D341Med (cell line): ENCODE measurements around the gene WWOX.
A peak's percentile ranks its signal among the peaks of the same experiment; 100 is the strongest.

Experiments used
- DNase-seq: peaks from one replicate; pipeline ENCODE4 v3.0.0; 2012; ENCODE audit warnings: low spot score

The WWOX gene

DNA sequence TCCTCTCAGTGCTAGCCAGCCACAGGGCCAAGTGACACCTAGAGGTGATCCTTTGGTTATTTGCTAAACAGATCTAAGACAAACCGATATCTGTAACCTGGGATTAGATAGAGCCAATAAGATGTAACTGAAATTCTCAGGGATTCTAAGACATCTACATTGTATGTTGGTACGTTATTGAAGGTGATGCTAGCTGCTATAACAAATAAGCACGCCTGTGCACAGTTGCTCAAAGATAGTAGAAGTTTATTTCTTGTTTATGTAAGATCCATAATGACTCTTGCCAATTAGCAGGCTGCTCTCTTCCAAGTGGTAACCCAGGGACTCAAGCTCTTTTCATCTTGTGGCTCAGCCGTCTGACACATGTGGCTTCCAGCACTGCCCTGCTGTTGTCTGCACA, 370.3 kb downstream of the WWOX start:
- DNase-seq, result no peak

DNA sequence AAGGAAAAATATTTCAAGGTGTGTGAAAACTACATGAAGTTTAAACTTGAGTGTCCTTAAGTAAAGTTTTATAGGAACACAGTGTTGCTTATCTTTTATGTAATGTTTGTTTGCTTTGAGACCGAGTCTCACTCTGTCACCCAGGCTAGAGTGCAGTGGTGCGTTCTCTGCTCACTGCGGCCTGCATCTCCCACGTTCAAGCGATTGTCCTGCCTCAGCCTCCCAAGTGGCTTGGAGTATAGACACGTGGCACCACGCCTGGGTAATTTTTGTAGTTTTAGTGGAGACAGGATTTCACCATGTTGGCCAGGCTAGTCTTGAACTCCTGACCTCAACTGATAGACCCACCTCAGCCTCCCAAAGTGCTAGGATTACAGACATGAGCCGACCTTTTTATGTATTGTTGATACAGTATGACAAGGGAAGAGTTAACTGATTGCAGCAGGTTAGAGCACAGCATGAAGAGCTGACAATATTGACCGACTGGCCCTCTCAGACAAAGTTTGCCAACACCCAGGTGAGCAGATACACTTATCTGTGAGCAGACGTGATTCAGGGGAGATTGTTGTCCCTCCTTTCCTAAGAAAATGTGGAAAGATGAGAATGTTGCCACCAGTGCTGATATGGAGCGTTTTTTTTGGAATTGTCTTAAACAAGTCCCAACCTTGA, 373.7 kb downstream of the WWOX start:
- DNase-seq, result no peak

DNA sequence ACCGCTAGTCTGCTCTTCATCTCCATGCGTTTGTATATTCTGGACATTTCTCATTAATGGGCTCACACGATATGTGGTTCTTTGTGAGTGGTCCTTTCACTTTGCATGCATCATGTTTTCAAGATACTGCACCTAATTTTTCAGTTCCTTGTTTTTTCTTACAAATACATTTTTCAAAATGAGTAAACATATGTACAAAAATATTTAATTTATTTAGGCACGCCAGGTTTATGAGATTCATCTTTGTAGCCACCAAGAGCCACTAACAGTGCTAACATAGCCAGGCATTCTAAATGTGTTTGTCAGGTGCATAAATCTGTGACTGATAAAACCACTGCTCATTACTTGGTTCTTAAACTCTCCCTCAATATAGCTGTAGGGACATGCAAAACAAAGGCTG, 375.3 kb downstream of the WWOX start:
- DNase-seq, result no peak

DNA sequence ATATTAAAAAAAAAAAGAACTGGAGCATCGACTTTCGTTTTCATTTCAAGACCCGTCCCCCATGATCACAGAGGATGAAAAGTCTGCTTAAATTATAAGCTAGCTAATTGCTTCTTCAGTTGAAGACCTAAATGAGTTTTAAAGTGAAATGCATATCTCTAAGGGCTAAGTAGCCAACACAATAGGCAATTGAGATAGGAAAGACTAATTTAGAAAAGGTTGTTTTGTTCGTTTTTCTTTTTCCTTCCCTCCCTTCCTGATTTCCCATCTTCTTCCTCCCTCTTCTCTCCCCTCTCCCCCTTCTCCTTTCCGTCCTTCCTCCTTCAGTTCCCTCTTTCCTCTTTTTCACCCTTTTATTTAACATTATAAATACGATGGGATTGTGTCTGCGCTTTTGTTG, 377.2 kb downstream of the WWOX start:
- DNase-seq, result no peak

DNA sequence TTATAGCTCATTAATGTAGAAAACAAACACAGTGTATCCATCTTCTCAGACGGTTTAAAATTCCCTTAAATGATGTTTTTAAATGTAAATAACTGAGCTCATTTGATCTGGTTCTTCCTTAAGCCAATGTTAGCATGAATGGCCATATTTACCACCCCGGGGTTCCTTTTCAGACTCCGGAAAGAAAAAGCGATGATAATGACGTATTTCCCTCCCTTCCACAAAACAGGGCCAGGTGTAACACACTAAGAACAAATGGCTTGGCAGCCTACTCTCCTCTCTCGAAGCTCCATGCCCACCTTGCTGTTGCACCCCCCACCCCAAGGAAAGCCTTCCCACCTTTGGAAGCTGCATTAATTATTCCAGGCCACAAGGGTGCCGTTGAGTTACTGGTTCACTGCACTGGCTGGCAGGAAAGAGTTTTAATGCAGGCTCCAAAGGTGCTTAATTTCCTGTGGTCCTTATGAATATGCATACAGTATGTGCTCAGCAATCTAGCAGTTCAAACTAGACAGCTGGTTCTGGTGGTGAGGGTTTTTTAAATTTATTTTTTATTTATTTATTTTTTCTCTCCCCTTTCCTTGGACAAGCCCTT, 378.9 kb downstream of the WWOX start:
- DNase-seq, result no peak

DNA sequence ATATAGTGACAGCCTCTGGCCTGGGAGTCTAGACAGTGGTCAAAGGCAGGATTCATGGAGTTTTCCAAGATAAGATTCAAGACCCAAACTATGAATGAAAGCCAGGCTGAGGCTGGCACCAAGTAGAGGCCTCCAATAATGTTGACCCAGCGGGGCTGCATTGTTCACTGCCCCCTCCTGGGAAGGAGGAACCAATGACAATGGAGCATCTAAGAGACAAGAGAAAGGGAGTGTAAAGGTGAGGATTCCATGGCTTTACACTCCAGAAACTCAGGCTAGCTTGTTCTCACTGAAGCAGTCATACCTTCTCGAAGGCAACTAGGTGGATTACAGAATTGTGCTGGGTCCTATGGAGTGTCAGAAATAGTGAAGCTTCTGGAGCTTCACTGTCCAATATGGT, 380.3 kb downstream of the WWOX start:
- DNase-seq, result no peak

DNA sequence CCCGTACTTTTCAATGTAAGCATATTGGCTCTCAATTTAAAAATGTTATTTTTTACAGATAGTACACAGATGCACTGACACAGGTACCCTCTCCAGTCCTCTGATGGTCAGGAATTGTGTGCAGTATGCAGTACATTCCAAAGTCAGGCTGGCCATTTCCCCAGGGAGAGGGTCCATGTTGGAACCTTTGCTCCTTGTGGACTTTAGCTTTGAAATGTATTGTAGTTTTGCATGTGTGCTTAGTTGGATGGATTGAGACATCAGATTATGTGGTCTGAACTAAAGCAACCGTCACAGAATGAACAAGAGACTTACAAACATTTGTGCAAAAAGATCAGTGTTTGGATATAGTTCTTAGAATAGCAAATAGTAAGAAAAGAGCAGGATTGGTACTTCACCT, 381.1 kb downstream of the WWOX start:
- DNase-seq, result no peak

DNA sequence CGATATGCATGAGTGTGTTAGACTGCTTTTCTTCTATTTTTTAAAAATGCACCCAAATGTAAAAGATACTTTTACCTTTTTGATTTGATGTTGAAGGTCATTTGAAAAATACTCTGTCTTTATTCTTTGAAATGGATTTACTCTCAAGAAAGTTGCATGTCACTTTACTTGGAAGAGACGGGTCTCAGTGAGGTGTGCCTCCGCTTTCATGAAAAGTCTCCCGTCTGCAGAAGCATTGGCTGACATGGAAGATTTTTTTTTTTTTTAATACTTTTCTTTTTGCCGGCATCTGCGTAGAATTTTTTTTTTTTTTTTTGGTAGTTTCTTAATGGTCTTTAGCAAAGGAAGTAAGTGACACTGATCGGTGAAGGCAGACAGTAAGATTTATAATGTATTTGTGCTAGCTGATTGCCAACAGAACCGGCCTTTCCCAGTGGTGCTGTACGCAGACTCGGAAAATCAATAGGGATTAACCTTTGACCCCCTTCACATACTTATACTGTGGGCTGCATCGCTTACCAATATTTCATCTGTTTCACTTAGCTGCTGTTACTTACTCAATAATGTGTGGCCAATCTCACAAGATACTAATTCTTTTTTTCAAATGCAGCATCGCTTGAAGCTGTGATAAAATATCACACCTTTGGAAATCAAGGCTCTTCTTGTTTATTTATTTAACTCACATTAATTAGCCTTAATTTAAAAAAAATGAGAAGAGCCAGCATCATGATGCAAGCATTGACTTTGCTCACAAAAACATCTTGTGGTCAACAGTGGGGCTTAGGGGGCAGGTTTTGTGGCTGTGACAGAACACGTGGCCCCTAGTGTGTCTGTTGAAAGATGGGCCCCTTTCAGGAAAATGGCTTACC, 383.9 kb downstream of the WWOX start:
- no peak for DNase-seq

DNA sequence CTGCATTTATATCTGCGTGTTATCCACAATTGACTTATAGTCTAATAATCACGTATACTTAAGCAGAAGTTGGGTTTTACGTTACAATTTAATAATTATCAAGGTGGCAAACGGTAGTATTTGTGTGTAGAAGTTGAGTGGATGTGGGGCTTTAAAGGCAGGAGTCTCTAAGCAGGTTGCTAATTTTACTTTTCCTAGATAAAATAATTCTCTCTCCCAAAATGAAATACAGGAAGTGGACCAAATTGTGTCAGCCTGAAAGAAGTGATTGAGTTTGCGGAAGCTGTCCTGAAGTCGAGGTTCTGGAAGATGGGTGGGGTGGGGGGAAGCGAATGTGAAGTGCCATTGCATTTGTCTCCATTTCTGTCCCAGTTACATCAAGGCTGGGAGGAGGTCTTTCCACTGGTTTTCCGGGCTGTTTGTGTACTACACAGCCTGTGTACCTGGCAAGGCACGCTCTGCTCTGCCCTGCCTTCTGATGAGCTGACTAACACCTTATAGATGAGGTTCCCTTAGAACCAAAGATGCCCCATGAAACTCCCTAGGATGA, 385.1 kb downstream of the WWOX start:
- no peak for DNase-seq

DNA sequence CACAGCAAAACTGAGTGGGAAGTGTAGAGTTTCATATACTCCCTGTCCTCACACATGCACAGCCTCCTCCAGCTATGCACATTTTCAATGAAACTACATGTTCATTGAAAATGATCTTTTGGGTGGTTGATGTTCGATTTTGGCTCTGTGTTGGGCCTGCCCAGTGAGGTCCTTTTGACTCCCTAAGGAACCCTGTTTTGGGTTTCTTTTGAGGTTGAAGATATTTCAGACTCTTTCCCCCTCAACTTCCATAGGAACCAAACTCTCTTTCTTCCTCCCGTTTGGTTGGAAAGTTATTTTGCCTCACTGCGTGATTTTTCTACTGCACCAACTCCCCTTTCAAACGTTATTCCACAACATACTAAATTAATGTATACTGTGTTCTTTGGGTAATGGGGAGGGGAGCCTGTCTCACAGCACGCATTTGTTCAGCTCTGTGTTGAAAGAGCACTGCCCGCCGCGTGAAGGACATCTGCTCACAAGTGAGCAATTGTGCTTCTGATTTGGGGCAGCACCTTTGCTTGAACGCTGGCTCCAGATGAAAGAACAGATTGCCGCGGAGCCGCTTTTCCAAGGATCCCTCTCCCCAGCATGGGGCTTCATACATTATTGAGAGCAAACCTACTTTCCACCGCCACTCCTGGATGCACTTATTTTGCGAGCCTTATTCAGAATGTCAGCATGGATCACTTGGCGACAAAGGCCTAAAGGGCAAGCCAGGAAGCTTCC, 385.9 kb downstream of the WWOX start:
- no peak for DNase-seq

DNA sequence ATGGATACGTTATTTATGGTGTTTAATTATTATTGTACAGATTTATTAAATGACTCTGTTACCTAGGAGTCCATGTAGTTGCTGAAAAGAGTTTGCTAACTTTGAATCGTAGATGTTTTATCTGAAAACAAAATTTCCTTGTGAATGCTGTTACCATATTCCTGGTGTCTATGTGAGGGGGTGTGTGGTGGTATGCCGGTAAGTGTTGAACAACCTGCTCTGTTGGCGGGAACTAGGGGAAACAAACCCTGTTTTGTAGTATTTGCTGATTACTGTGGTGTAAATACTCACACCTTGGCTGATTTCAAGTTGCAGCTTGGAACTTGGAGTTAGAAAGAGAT, 386.4 kb downstream of the WWOX start:
- no peak for DNase-seq

DNA sequence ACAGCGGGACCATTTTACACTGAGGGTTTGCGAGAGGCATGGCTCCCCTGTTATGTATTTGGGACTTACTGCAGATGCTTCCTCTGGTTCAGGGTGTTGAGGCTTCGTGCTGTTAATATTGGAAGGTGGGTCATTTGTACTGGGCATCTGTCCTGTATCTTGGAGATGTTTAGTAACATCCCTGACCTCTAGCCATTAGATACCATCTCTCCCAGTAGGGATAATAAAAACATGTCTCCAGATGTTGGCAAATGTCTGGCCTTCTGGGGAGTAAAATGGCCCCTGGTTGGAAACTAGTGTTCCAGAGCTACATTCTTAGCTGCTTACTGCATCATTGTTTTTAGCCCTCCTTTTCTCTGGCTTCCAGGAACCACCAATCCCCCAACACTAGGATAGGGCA, 388.0 kb downstream of the WWOX start:
- no peak for DNase-seq

DNA sequence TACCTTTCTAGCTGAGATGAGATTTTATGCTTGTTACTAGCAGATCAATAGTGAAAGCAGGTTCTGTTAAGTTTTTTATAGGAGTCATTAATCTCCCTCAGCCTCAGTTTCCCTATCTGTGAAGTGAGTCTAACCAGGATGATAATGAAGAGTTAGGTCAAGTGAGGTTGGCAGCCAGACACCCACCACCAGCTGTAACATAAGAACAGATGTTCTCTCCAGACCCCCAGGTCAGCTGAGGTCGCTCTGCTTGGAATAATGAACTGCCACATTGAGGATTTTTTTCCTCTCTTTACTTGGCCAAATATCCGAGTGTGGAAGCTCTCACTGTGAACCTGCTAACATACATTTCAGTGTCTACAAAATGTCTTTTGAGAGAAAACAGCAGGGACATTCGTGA, 389.6 kb downstream of the WWOX start:
- DNase-seq, result no peak

DNA sequence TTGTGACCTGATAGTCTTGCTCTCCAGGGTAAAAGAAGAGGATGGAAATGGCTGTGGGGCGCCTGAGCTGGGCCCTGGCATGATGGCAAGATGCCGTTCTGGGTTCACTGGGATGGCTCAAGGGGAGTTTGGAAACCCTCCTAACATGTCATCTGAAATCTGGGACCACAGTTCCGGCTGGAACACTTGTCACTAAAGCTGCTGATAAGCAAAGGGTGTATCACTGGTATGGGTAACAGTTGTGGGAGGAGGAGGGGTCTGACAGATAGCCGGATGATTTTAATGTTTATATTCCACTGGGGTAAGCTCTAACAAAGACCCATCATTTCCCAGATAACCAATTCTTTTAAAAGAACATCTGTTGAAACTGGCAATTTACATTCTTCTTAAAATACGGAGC, 390.2 kb downstream of the WWOX start:
- no peak for DNase-seq

DNA sequence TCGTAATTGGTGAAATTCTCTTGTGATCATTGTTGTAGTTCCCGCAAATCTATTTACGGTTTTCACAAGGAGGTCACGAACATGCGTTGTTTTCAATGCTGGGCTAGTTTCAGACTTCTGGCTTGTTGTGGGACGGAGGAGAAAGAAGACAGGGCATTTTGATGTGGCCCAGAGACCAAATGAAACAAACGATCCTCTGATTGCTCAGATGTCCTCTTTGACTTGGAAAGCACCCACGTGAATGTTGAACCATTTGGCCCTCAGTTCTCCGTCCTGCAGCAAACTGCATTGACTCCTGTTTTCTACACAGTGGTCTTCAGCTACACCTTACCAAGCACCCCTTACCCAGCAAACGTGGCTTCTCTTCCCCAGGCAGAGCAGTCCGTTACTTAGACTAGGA, 391.0 kb downstream of the WWOX start:
- no peak for DNase-seq

DNA sequence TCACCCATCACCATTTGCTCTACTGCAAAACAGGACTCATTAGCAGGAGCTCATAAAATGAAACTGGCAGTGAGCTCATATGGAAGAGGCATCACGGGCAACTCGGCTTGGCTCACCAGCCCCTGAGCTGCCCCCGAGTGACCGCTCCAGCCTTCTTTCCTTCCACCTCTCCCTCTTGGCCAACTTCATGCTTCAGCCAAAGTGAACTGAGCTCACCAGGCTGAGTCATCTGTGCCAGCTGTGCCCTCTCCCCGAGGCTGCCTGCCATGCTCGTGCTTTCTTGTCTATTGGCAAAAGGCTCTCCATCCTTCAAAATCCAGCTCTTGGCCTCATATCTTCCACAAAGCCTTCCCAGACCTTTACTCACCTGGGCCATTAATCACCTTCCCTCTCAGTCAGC, 391.4 kb downstream of the WWOX start:
- no peak for DNase-seq

DNA sequence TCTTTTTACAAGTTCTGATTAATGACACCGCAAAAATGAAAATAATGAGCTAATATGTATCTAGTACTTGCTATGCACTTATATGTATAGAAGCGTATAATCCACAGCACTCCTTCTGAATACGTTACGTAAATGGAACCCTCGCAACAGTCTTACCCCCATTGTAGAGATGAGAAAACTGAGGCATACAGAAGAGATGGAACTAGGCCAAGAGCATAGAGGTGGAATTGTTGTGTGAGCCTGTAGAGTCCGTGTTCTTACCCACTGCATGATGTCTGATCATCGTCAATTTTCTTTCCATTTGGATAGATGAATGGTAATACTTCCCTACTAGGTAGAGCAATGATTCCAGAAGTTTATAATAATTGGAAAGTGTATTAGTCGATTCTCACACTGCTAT, 394.1 kb downstream of the WWOX start:
- DNase-seq, result no peak

DNA sequence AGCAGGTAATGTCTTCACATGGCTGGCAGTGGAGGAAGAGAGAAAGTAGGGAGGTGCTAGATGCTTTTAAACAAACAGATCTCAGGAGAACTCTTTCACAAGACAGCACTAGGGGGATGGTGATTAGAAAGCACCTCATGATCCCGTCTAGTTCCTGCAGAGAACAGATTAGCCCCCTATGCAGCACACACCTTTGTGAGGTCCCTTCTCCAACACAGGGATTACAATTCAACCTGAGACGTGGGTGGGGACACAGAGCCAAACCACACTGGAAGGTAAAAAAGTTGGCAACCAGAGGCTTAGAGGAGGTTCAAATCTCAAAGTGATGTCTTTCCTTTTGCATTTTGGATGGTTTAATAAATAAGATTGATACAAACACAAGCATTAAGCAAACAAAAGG, 394.7 kb downstream of the WWOX start:
- no peak for DNase-seq

DNA sequence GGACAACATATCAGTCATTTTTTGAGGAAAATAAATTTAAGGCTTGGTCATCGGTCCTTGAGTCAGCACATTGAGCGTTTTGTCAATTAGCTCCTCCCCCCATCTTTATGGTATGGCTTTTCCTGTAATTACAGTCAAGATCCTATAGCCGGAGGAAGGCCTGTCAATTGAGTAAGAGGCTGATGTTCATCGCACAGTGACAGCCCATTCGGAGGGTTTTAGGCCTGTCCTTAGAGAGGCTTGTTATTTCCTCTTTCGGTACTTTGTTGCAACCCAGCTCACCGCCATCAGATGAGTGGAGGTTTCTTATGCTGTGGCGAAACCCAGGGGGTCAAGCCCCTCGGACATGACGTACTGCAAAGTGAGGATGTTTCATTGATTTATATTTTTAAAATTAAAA, 395.2 kb downstream of the WWOX start:
- DNase-seq, result no peak

DNA sequence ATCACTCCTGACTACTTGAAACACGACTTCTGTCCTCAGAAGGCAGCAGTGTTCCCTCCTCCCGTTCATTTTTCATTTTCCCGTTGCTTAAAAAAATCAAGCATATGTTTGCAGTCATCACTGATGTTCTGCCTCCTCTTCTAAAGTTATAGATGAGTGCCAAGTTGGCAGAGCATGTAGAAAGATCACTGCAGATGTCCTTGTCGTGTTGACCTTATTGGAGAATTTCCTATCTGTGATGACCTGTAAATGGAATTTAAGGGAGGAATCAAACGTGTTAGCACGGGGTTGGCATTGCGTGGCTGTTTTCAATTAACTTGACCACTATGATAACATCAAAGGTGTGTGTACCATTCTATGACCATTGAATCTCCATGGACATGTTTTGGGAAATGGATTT, 396.7 kb downstream of the WWOX start:
- DNase-seq, result no peak

DNA sequence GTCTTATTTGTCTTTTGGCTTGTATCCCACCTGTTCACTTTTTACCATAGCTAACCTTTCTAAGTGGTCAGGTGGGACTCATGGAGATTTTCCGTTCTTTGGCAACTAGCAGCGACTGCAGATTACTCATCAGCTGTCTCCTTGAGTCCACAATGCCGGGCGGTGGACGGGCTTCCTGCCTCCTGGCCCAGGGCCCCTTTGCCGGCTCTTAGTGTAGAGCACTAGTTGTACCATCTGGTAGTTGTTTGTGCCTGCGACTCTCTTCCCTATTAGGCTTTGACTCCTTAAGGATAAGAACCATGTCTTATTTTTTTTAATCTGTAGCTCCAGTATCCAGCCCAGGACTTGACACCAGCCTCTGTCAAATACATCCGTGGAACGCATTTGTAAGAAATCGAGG, 399.9 kb downstream of the WWOX start:
- peak; percentile 58 for DNase-seq

DNA sequence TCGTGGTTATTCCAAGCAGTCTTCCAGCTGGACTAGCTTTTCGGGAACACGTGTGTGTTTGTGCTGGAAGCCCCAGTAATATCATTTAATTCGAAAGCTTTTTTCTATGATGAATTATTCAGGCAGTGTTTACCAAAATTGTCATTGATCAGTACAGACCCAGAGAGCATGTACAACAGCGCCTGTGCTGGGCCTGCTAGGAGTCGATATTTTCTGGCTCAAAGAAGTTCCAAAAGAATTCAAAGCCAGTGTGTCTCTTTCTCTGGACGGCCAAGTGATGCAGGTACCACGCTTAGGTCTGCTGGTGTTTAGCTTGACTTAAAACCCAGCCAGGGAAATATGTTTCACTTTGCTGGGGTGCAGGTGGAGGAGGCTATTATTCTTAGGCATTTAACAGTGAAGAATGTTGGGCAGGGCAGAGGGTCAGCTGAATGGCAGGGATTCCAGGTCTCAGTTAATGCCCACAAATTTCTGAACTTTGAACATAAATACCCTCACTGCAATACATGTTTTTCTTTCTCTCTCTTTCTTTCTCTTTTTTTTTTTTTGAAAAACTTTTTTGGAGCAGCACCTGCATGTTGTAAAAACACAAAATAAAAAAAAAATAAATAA, 401.3 kb downstream of the WWOX start:
- DNase-seq, result no peak
